ENCODE measurements around the gene ARMC5.
A peak's percentile ranks its signal among the peaks of the same experiment; 100 is the strongest.
"Not testable (repeated sequence)": the region's sequence is repeated elsewhere in the genome, so short reads cannot be mapped to it uniquely, and the experiment has no call there.

ARMC5 gene

GRCh38 chr16:31430380-31431052 lies 28.8 kb upstream of the ARMC5 start:
- no peak for DNase-seq (ENCODE audit: low read depth in 2 of 2, low spot score in 1 of 2)

GRCh38 chr16:31435341-31436220 lies 23.7 kb upstream of the ARMC5 start:
- DNase-seq (ENCODE audit: low read depth in 2 of 2, low spot score in 1 of 2): no peak

- no peak for DNase-seq (ENCODE audit: low read depth in 2 of 2, low spot score in 1 of 2)
Measured at GRCh38 chr16:31436221-31437045, 22.9 kb upstream of the ARMC5 start.

GRCh38 chr16:31438414-31438813 lies 20.9 kb upstream of the ARMC5 start:
- DNase-seq (ENCODE audit: low read depth in 2 of 2, low spot score in 1 of 2): no peak

- not testable (repeated sequence) for DNase-seq (ENCODE audit: low read depth in 2 of 2, low spot score in 1 of 2)
Measured at GRCh38 chr16:31439023-31439422, 20.3 kb upstream of the ARMC5 start.

- DNase-seq (ENCODE audit: low read depth in 2 of 2, low spot score in 1 of 2): no peak
Measured at GRCh38 chr16:31439519-31439918, 19.8 kb upstream of the ARMC5 start.

GRCh38 chr16:31440516-31441184 lies 18.7 kb upstream of the ARMC5 start:
- no peak for DNase-seq (ENCODE audit: low read depth in 2 of 2, low spot score in 1 of 2)

- DNase-seq (ENCODE audit: low read depth in 2 of 2, low spot score in 1 of 2): no peak
Measured at GRCh38 chr16:31441956-31442355, 17.3 kb upstream of the ARMC5 start.

- not testable (repeated sequence) for DNase-seq (ENCODE audit: low read depth in 2 of 2, low spot score in 1 of 2)
Measured at GRCh38 chr16:31445931-31446330, 13.4 kb upstream of the ARMC5 start.

GRCh38 chr16:31451201-31451600 lies 8.1 kb upstream of the ARMC5 start:
- no peak for DNase-seq (ENCODE audit: low read depth in 2 of 2, low spot score in 1 of 2)

- DNase-seq (ENCODE audit: low read depth in 2 of 2, low spot score in 1 of 2): no peak
Measured at GRCh38 chr16:31451681-31452351, 7.5 kb upstream of the ARMC5 start.

- no peak for DNase-seq (ENCODE audit: low read depth in 2 of 2, low spot score in 1 of 2)
Measured at GRCh38 chr16:31452631-31453106, 6.6 kb upstream of the ARMC5 start.

GRCh38 chr16:31453255-31454204 lies 5.8 kb upstream of the ARMC5 start:
- no peak for DNase-seq (ENCODE audit: low read depth in 2 of 2, low spot score in 1 of 2)

GRCh38 chr16:31455601-31456314 lies 3.5 kb upstream of the ARMC5 start:
- no peak for DNase-seq (ENCODE audit: low read depth in 2 of 2, low spot score in 1 of 2)

GRCh38 chr16:31456988-31457360 lies 2.3 kb upstream of the ARMC5 start:
- DNase-seq (ENCODE audit: low read depth in 2 of 2, low spot score in 1 of 2): no peak

- peak; percentile 28 to 34 for DNase-seq (ENCODE audit: low read depth in 2 of 2, low spot score in 1 of 2)
Measured at GRCh38 chr16:31458073-31458843, 1.0 kb upstream of the ARMC5 start.

- DNase-seq (ENCODE audit: low read depth in 2 of 2, low spot score in 1 of 2): peak; percentile 100
Measured at GRCh38 chr16:31459687-31460581, 633 bp downstream of the ARMC5 start.
